ENCODE data around the gene KLHL25. TPM values are rescaled to one million over a fixed set of nuclear protein-coding genes. Genes with fewer than 3 reads are reported as not detected.

KLHL25 gene
- total and polyA plus RNA-seq, 4 donors, result 2.3 to 34.2 (median 11.4) TPM

- Histone ChIP-seq H3K4me1 (ENCODE audit: control insufficient read depth in 4 of 4, insufficient read depth in 4 of 4, low read length in 3 of 4) (peaks cover 4 to 10% (median 5%) of the 10 kb centered on the region in 4 donors), H3K36me3 (ENCODE audit: control insufficient read depth in 4 of 4, insufficient read depth in 3 of 4, low read depth in 1 of 4, low read length in 3 of 4) (peaks cover 13 to 63% (median 58%) of the 10 kb centered on the region in 4 donors), H3K9ac (ENCODE audit: low read depth in 1 of 2, low read length in 2 of 2) (no peak overlapping the region), H3K9me3 (ENCODE audit: control insufficient read depth in 4 of 4, low read length in 3 of 4) (no peaks in the 10 kb centered on the region), H3K27me3 (ENCODE audit: control insufficient read depth in 4 of 4, insufficient read depth in 4 of 4, low read length in 3 of 4) (no peaks in the 10 kb centered on the region), H3K4me3 (ENCODE audit: low read depth in 1 of 3, low read length in 3 of 3) (no peak overlapping the region), H3K27ac (ENCODE audit: low read depth in 1 of 2, low read length in 2 of 2) (no peak overlapping the region)
- no peak for DNase-seq (ENCODE audit: low spot score)
- no peak for TF ChIP-seq EGR1 (IDR thresholded peaks at IDR 0.05; ENCODE audit: low read depth in 2 of 2)
- TF ChIP-seq RAD21 (IDR thresholded peaks at IDR 0.05), result no peak
- no peak for TF ChIP-seq FOXA2 (IDR thresholded peaks at IDR 0.05)
- TF ChIP-seq FOXA1 (IDR thresholded peaks at IDR 0.05), result no peak
- TF ChIP-seq HNF4A (conservative IDR thresholded peaks at IDR 0.05), result no peak
- TF ChIP-seq ZBTB33 (IDR thresholded peaks at IDR 0.05), result no peak
- TF ChIP-seq HNF4G (IDR thresholded peaks at IDR 0.05), result no peak
- no peak for TF ChIP-seq REST (IDR thresholded peaks at IDR 0.05)
- no peak for TF ChIP-seq ATF3 (IDR thresholded peaks at IDR 0.05)
- no peak for TF ChIP-seq NR2F2 (IDR thresholded peaks at IDR 0.05)
- TF ChIP-seq CTCF (IDR thresholded peaks at IDR 0.05; ENCODE audit: low read depth, low read length, missing input control), result no peak
- no peak for TF ChIP-seq GABPA (IDR thresholded peaks at IDR 0.05 in 1 of 2, conservative IDR thresholded peaks at IDR 0.05 in 1 of 2)
- TF ChIP-seq SP1 (IDR thresholded peaks at IDR 0.05), result no peak
- no peak for TF ChIP-seq RXRA (IDR thresholded peaks at IDR 0.05)
- no peak for TF ChIP-seq TAF1 (conservative IDR thresholded peaks at IDR 0.05)
- no peak for TF ChIP-seq MAX (IDR thresholded peaks at IDR 0.05)
- TF ChIP-seq YY1 (IDR thresholded peaks at IDR 0.05), result no peak
- no peak for TF ChIP-seq JUND (IDR thresholded peaks at IDR 0.05)
- 97% methylated on average over 2 of the region's 2 CpGs for WGBS
These were observed 77.5 kb downstream of the KLHL25 start for GRCh38 chr15:85717212-85717611.
